ENCODE data around the gene CENPVL1.
"Not testable (repeated sequence)": the region's sequence is repeated elsewhere in the genome, so short reads cannot be mapped to it uniquely, and the experiment has no call there.

CENPVL1 gene

DNA sequence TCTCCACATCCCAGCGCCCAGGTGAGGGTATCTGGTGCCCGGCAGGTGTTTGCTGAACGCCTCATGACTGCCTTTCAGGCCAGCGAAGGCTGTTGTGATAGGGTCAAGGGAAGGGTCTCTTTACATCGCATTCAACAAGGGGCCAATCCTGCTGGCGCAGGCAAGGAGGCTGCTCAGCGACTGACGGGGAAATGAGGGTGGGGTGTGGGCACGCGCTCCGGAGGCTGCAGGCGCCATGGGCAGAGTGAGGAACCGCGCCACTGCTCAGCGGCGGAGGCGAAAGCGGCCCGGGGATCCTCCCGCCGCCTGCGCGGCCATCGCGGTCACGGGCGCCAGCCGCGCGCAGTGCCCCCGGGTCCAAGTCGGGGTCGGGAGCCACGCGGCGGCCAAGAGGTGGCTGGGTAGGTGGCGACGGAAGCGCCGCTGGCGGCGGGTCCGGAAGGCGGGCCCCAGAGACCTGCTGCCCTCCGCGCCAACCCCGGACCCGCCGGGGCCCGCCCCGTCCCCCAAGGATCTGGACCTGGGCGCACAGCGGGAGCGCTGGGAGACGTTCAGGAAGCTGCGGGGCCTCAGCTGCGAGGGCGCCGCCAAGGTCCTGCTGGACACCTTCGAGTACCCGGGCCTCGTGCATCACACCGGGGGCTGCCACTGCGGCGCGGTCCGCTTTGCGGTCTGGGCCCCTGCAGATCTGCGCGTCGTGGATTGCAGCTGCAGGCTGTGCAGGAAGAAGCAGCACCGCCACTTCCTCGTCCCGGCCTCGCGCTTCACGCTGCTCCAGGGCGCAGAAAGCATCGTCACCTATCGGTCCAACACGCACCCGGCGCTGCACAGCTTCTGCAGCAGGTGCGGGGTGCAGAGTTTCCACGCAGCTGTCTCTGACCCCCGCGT, at the start of gene CENPVL1:
TSS of gene CENPVL1 (plus strand) at position 236 of the 888 bp plus-strand sequence. CDS start at position 236, 0 bp downstream.
- H3K4me3 ChIP-seq (ENCODE audit: low read length); H3K9ac ChIP-seq (ENCODE audit: low read depth, low read length); H3K27me3 ChIP-seq (ENCODE audit: insufficient read depth, low read length); H3K27ac ChIP-seq (ENCODE audit: low read length); H3K36me3 ChIP-seq (ENCODE audit: insufficient read depth, low read depth, low read length); H3K4me1 ChIP-seq (ENCODE audit: insufficient read depth, low read length); H3K9me3 ChIP-seq (ENCODE audit: insufficient read depth, low read depth, low read length): not testable (repeated sequence)

DNA sequence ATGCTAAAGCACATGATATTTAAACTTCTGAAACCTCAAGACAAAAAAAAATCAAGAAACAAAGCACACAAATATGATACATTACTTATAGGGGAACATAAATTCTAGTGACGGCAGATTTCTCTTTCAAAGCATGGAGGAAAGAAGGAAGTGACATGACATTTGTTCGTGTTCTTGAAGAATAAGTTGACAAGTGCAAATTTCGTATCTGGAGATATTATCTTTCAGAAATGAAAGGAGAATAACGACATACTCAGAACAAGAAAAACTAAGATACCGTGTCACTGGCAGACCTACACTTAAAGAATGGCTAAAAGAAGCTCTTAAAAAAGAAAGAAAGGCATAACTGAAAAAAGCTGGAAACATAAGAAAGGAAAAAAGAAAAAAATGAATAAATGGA, 44.3 kb upstream of the CENPVL1 start:
- Histone ChIP-seq H3K9me3 (ENCODE audit: insufficient read depth, low read depth, low read length) (no peaks in the 10 kb centered on the region), H3K4me1 (ENCODE audit: insufficient read depth, low read length) (no peaks in the 10 kb centered on the region), H3K27ac (ENCODE audit: low read length) (no peak overlapping the region), H3K27me3 (ENCODE audit: insufficient read depth, low read length) (no peaks in the 10 kb centered on the region), H3K4me3 (ENCODE audit: low read length) (no peak overlapping the region), H3K9ac (ENCODE audit: low read depth, low read length) (no peak overlapping the region), H3K36me3 (ENCODE audit: insufficient read depth, low read depth, low read length) (no peaks in the 10 kb centered on the region)

DNA sequence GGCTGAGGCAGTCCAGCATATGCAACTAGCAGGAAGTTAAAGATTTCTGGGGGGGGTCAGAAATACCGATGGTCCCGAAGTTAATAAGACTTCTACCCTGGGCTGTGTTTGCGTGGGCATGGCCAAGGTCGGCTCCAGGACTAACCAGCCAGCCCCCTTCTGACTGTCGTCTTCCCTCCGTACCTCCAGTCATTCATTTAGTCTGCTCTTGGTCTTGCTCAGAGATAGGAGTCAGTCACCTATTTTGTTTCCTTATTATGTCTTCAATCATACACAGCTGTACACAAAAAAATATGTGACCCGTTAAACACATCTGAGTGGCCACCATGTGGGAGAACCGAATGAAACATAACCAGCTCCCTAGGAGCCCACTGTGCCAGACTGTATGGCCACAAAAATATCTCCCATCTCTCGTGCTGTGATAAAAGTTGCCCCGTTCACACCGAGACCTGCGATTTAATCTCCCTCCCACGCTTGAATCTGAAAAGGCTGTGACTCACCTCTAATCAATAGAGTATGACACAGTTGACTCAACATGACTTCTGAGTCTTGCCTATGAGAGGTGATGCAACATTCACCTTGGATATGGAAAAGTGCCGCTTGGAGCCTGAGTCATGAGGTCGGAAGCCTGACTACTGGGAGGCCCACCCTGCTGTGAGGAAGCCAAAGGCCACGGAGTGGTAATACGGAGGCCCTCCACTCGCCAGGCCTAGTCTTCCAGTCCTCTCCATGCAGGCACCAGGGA, 30.5 kb upstream of the CENPVL1 start:
- H3K9me3 ChIP-seq (ENCODE audit: insufficient read depth, low read depth, low read length): not testable (repeated sequence)

DNA sequence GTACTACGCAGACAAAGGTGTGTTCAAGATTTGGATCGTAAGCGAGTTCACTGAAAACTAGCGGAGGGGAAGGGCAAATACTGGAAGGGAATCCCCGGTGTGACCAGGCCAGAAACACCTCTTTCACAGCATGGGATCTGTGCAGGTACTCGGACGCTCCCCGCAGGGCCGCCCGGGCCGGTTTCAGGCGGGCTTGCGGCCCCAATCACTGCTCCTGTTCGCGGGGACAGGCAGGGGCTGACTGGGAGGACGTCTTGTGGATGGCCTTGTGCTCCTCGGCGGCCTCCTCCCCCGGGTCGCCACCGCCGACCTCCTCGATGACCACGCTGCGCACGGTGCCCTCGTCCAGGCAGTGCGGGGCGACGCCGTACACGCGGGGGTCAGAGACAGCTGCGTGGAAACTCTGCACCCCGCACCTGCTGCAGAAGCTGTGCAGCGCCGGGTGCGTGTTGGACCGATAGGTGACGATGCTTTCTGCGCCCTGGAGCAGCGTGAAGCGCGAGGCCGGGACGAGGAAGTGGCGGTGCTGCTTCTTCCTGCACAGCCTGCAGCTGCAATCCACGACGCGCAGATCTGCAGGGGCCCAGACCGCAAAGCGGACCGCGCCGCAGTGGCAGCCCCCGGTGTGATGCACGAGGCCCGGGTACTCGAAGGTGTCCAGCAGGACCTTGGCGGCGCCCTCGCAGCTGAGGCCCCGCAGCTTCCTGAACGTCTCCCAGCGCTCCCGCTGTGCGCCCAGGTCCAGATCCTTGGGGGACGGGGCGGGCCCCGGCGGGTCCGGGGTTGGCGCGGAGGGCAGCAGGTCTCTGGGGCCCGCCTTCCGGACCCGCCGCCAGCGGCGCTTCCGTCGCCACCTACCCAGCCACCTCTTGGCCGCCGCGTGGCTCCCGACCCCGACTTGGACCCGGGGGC, 28.2 kb upstream of the CENPVL1 start:
- not testable (repeated sequence) for H3K4me1 ChIP-seq (ENCODE audit: insufficient read depth, low read length); H3K4me3 ChIP-seq (ENCODE audit: low read length); H3K27me3 ChIP-seq (ENCODE audit: insufficient read depth, low read length); H3K9me3 ChIP-seq (ENCODE audit: insufficient read depth, low read depth, low read length); H3K27ac ChIP-seq (ENCODE audit: low read length); H3K9ac ChIP-seq (ENCODE audit: low read depth, low read length); H3K36me3 ChIP-seq (ENCODE audit: insufficient read depth, low read depth, low read length)

More for the DNA sequence above, 30.5 kb upstream of the CENPVL1 start:
- H3K4me3 ChIP-seq (ENCODE audit: low read length); H3K9ac ChIP-seq (ENCODE audit: low read depth, low read length); H3K36me3 ChIP-seq (ENCODE audit: insufficient read depth, low read depth, low read length); H3K27ac ChIP-seq (ENCODE audit: low read length); H3K4me1 ChIP-seq (ENCODE audit: insufficient read depth, low read length); H3K27me3 ChIP-seq (ENCODE audit: insufficient read depth, low read length): not testable (repeated sequence)

DNA sequence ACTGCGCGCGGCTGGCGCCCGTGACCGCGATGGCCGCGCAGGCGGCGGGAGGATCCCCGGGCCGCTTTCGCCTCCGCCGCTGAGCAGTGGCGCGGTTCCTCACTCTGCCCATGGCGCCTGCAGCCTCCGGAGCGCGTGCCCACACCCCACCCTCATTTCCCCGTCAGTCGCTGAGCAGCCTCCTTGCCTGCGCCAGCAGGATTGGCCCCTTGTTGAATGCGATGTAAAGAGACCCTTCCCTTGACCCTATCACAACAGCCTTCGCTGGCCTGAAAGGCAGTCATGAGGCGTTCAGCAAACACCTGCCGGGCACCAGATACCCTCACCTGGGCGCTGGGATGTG, 27.6 kb upstream of the CENPVL1 start, which contains the start of gene CENPVL2:
TSS of gene CENPVL2 (minus strand) at position 112 of the 343 bp plus-strand sequence. CDS start at position 112, 0 bp downstream.
- not testable (repeated sequence) for H3K9ac ChIP-seq (ENCODE audit: low read depth, low read length); H3K27ac ChIP-seq (ENCODE audit: low read length); H3K4me1 ChIP-seq (ENCODE audit: insufficient read depth, low read length); H3K4me3 ChIP-seq (ENCODE audit: low read length); H3K27me3 ChIP-seq (ENCODE audit: insufficient read depth, low read length); H3K36me3 ChIP-seq (ENCODE audit: insufficient read depth, low read depth, low read length); H3K9me3 ChIP-seq (ENCODE audit: insufficient read depth, low read depth, low read length)

DNA sequence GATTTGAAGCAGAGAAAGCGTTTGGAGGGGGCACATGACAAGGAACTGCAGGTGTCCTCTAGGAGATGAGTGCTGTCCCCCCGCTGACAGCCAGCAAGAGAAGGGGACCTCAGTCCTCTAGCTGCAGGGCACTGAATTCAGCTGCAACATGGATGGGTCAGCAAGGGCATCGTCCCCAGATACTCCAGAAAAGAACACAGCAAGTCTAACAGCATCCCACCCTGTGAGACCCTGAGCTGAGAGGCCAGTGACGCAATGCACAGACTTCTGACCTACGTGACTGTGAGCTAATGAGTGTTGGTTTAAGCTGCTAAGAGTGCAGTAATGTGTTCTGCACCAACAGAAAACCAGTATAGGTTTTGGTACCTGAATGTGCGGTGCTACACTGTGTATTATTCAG, 16.1 kb upstream of the CENPVL1 start:
- H3K4me1 ChIP-seq (ENCODE audit: insufficient read depth, low read length): no peaks in the 10 kb centered on the region
- H3K36me3 ChIP-seq (ENCODE audit: insufficient read depth, low read depth, low read length): no peaks in the 10 kb centered on the region
- H3K4me3 ChIP-seq (ENCODE audit: low read length): no peak overlapping the region
- no peak overlapping the region for H3K27ac ChIP-seq (ENCODE audit: low read length)
- H3K9ac ChIP-seq (ENCODE audit: low read depth, low read length): no peak overlapping the region
- no peaks in the 10 kb centered on the region for H3K9me3 ChIP-seq (ENCODE audit: insufficient read depth, low read depth, low read length)
- H3K27me3 ChIP-seq (ENCODE audit: insufficient read depth, low read length): no peaks in the 10 kb centered on the region

DNA sequence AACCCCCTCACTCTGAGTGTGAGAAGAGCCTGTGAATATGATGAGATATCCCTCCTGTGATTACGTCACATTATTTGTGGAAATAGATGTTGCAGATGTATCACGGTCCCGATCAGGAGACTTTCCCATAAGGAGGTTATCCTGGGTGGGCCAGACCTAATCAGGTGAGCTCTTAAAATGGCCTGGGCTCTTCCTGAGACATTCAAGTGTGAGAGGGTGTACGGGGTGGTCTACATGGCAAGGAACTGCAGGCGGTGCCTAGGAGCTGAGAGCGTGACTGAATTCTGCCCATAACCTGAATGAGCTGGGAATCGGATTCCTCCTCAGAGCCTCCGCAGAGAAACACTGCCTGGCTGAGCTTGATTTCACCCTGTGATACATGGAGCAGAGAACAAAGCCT, 12.9 kb upstream of the CENPVL1 start:
- Histone ChIP-seq H3K27ac (ENCODE audit: low read length) (no peak overlapping the region), H3K9ac (ENCODE audit: low read depth, low read length) (no peak overlapping the region), H3K4me1 (ENCODE audit: insufficient read depth, low read length) (no peaks in the 10 kb centered on the region), H3K9me3 (ENCODE audit: insufficient read depth, low read depth, low read length) (no peaks in the 10 kb centered on the region), H3K36me3 (ENCODE audit: insufficient read depth, low read depth, low read length) (no peaks in the 10 kb centered on the region), H3K4me3 (ENCODE audit: low read length) (no peak overlapping the region), H3K27me3 (ENCODE audit: insufficient read depth, low read length) (no peaks in the 10 kb centered on the region)

DNA sequence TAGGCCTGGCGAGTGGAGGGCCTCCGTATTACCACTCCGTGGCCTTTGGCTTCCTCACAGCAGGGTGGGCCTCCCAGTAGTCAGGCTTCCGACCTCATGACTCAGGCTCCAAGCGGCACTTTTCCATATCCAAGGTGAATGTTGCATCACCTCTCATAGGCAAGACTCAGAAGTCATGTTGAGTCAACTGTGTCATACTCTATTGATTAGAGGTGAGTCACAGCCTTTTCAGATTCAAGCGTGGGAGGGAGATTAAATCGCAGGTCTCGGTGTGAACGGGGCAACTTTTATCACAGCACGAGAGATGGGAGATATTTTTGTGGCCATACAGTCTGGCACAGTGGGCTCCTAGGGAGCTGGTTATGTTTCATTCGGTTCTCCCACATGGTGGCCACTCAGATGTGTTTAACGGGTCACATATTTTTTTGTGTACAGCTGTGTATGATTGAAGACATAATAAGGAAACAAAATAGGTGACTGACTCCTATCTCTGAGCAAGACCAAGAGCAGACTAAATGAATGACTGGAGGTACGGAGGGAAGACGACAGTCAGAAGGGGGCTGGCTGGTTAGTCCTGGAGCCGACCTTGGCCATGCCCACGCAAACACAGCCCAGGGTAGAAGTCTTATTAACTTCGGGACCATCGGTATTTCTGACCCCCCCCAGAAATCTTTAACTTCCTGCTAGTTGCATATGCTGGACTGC, 2.8 kb downstream of the CENPVL1 start:
- H3K9ac ChIP-seq (ENCODE audit: low read depth, low read length); H3K27me3 ChIP-seq (ENCODE audit: insufficient read depth, low read length); H3K4me3 ChIP-seq (ENCODE audit: low read length); H3K36me3 ChIP-seq (ENCODE audit: insufficient read depth, low read depth, low read length); H3K4me1 ChIP-seq (ENCODE audit: insufficient read depth, low read length); H3K27ac ChIP-seq (ENCODE audit: low read length); H3K9me3 ChIP-seq (ENCODE audit: insufficient read depth, low read depth, low read length): not testable (repeated sequence)

DNA sequence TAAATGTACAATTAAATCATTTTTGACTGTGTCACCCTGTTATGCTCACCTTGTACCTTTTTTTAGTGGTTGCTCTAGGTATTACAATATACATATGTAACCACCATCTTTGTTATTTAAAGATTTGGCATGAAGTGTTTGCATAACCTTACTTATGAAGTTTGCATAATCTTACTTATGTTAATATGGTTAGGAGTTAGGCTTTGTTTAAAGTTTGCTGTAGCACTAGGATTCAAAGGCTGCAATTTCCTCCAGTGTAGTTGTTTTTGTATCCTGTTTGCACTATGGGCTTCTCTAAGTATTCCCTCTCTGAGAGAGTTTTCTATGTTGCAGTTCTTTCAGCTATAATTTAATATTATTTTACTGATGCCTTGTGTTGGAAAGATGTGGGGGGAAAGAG, 17.9 kb downstream of the CENPVL1 start:
- Histone ChIP-seq H3K4me1 (ENCODE audit: insufficient read depth, low read length) (no peaks in the 10 kb centered on the region; the same call in 1 of the 2 replicates), H3K27me3 (ENCODE audit: insufficient read depth, low read length) (peaks cover 17% of the 10 kb centered on the region; the same call in 1 of the 2 replicates), H3K9me3 (ENCODE audit: insufficient read depth, low read depth, low read length) (no peaks in the 10 kb centered on the region), H3K27ac (ENCODE audit: low read length) (no peak overlapping the region), H3K4me3 (ENCODE audit: low read length) (peak overlapping the region; percentile 29; the same call in 1 of the 2 replicates), H3K36me3 (ENCODE audit: insufficient read depth, low read depth, low read length) (no peaks in the 10 kb centered on the region), H3K9ac (ENCODE audit: low read depth, low read length) (no peak overlapping the region)

DNA sequence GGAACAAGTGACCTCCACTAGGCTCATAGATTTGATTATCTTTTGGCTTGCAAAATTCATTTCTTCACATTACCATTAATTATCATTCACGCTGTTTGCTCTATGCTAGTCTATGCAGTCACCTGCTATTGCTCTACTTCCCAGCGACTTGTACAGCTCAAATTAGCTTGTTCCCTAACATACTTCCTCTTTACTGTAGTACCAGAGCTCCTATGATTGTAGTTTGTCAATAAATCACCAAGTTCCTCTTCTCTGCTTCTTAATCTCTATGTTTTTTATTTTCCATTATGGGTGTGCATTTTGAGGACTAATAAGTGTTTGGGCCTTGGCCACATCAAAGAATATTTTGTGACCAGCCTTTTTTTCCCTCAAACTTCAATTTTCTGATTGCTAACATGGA, 26.8 kb downstream of the CENPVL1 start:
- H3K4me1 ChIP-seq (ENCODE audit: insufficient read depth, low read length): peaks cover under 1% of the 10 kb centered on the region; the same call in 1 of the 2 replicates
- H3K9me3 ChIP-seq (ENCODE audit: insufficient read depth, low read depth, low read length): no peaks in the 10 kb centered on the region
- H3K36me3 ChIP-seq (ENCODE audit: insufficient read depth, low read depth, low read length): no peaks in the 10 kb centered on the region
- no peak overlapping the region for H3K4me3 ChIP-seq (ENCODE audit: low read length)
- H3K9ac ChIP-seq (ENCODE audit: low read depth, low read length): no peak overlapping the region
- no peak overlapping the region for H3K27ac ChIP-seq (ENCODE audit: low read length)
- no peaks in the 10 kb centered on the region for H3K27me3 ChIP-seq (ENCODE audit: insufficient read depth, low read length)

DNA sequence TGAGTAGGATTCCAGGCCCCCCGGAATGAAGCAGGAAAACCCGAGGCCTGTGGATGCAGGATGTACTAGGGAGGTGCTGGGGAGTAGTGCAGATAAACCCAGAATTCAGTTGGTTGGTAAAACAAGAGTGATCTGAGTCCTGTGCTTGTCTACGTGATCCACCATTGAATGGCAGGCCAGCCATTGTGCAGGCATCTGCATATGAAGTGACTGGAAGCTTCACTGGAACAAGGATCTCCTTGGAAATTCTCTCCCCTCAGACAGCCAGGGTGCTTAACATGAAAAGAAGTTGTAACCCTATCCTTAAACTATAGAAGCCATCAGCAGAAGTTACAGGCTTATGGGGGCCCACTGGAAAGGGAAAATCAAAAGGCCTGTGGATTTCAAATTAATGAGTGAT, 32.3 kb downstream of the CENPVL1 start:
- Histone ChIP-seq H3K4me1 (ENCODE audit: insufficient read depth, low read length) (peaks cover 8% of the 10 kb centered on the region; the same call in 1 of the 2 replicates), H3K27ac (ENCODE audit: low read length) (peak overlapping the region; percentile 72), H3K4me3 (ENCODE audit: low read length) (peak overlapping the region; percentile 91), H3K9ac (ENCODE audit: low read depth, low read length) (peak overlapping the region; percentile 95; the same call in 1 of the 2 replicates), H3K27me3 (ENCODE audit: insufficient read depth, low read length) (no peaks in the 10 kb centered on the region), H3K36me3 (ENCODE audit: insufficient read depth, low read depth, low read length) (peaks cover 20% of the 10 kb centered on the region), H3K9me3 (ENCODE audit: insufficient read depth, low read depth, low read length) (no peaks in the 10 kb centered on the region)

Data from iPS-20b (cell line).